Measurements from ENCODE around the gene TCAF2. TPM values are rescaled to one million over a fixed set of nuclear protein-coding genes. Genes with fewer than 3 reads are reported as not detected.
A peak's percentile ranks its signal among the peaks of the same experiment; 100 is the strongest.
"Not testable (repeated sequence)": the region's sequence is repeated elsewhere in the genome, so short reads cannot be mapped to it uniquely, and the experiment has no call there.

TCAF2 gene
- total and polyA plus RNA-seq, 12 donors, result 0.08 to 2.7 (median 0.35) TPM

GRCh38 chr7:143649902-143650301 lies 29.1 kb downstream of the TCAF2 start:
- intact Hi-C loops (cut with DNase I); H3K27ac ChIP-seq; H3K9me3 ChIP-seq; H3K4me3 ChIP-seq; ATAC-seq; H3K4me1 ChIP-seq; H3K27me3 ChIP-seq; H3K36me3 ChIP-seq; DNase-seq: not testable (repeated sequence)
- WGBS, 2 donors, result 100% methylated on average over 1 of the region's 3 CpGs; no CpG with 5 or more reads in 1 of the 2 donors

- H3K4me1 ChIP-seq; H3K27me3 ChIP-seq; H3K36me3 ChIP-seq; H3K9me3 ChIP-seq; DNase-seq; intact Hi-C loops (cut with DNase I); H3K27ac ChIP-seq; H3K4me3 ChIP-seq: not testable (repeated sequence)
- ATAC-seq, result peak in 7 of 8 donors; percentile 64 to 92 (median 85)
- no CpG with 5 or more reads among the region's 8 CpGs for WGBS, 2 donors
Measured at GRCh38 chr7:143650447-143650846, 29.7 kb downstream of the TCAF2 start.

Other genes starting within 250 kb of the TCAF2 start
- gene ZYX, start 239.6 kb upstream of the TCAF2 start, total RNA-seq, result 100 to 1,000 TPM in 2 of 10 donors, 10 to 100 TPM in 8; 48.5 to 148 (median 74.6) TPM
- gene ZYX, start 239.6 kb upstream of the TCAF2 start, polyA plus RNA-seq, result 100 to 1,000 TPM in 1 of 2 donors, 10 to 100 TPM in 1; 58.9 to 152 TPM
- under 1 TPM in 1 of 10 donors, not detected in 9; 0.39 TPM for gene EPHA1, start 212.1 kb upstream of the TCAF2 start, total RNA-seq
- under 1 TPM; 0.12 to 0.73 TPM for gene EPHA1, start 212.1 kb upstream of the TCAF2 start, polyA plus RNA-seq
- gene TAS2R60, start 177.5 kb upstream of the TCAF2 start, total RNA-seq, result not detected
- gene TAS2R60, start 177.5 kb upstream of the TCAF2 start, polyA plus RNA-seq, result not detected
- gene TAS2R41, start 143.1 kb upstream of the TCAF2 start, total RNA-seq, result under 1 TPM in 1 of 10 donors, not detected in 9; 0.40 TPM
- gene TAS2R41, start 143.1 kb upstream of the TCAF2 start, polyA plus RNA-seq, result not detected
- gene CTAGE15, start 49.2 kb upstream of the TCAF2 start, total RNA-seq, result under 1 TPM in 2 of 10 donors, not detected in 8; 0.13 TPM
- under 1 TPM in 1 of 2 donors, not detected in 1; 0.01 TPM for gene CTAGE15, start 49.2 kb upstream of the TCAF2 start, polyA plus RNA-seq
- gene CTAGE6, start 136.7 kb downstream of the TCAF2 start, total RNA-seq, result under 1 TPM in 2 of 10 donors, not detected in 8; 0.17 to 0.30 TPM
- under 1 TPM in 1 of 2 donors, not detected in 1; 0.22 TPM for gene CTAGE6, start 136.7 kb downstream of the TCAF2 start, polyA plus RNA-seq

Data from heart right ventricle (tissue), 16 donors.